Sciatic nerve (tissue), 2 donors: Measurements from ENCODE around the gene ALDH16A1. TPM values are rescaled to one million over a fixed set of nuclear protein-coding genes. Genes with fewer than 3 reads are reported as not detected.

Source experiments
- ATAC-seq: fragments of 200-7000 bp; cut with Tn5 transposase; one replicate; pipeline ENCODE4 v1.9.1; 2020; ENCODE audit warnings: mild to moderate bottlenecking, moderate library complexity
- DNase-seq: peaks from one replicate; pipeline ENCODE4 v3.0.0-alpha.2; 2020; ENCODE audit warnings: low spot score
- intact Hi-C: fragments of 100-400 bp; cut with DNase I; formaldehyde crosslinking; loops from one replicate; pipeline ENCODE4 v1.14.2; 2022
- total RNA-seq: library from RNA; stranded (reverse); fragmentation: NEBNext Ultra II Directional; extraction: Animal tissue kit (Norgen Biotek cat#: 25700); gene quantifications from one replicate; pipeline ENCODE4 v1.2.1, GENCODE V29; 2021
- donor health status: DM: no; HTN: no; CAD: no.
- donor health status: DM: no; HTN: no; CAD: no.

The ALDH16A1 gene
- total RNA-seq, 1 donor from 2014 or later = 23.0 TPM

GRCh38 chr19:49422407-49423070, 30.5 kb upstream of the ALDH16A1 start:
- intact Hi-C loops = no loop called here
- DNase-seq (no peak), ATAC-seq (no peak)

- ATAC-seq = no peak
- no peak for DNase-seq
- intact Hi-C loops = no loop called here
These were observed 29.7 kb upstream of the ALDH16A1 start, which contains the start of gene PTH2 for GRCh38 chr19:49423071-49423984. Gene PTH2 (minus strand): TSS chr19:49423441. CDS start chr19:49423339, 102 bp downstream.

GRCh38 chr19:49423985-49424303, 29.1 kb upstream of the ALDH16A1 start:
- intact Hi-C loops = no loop called here
- DNase-seq (no peak), ATAC-seq (no peak)

- intact Hi-C loops = no loop called here
- no peak for ATAC-seq
- DNase-seq = no peak
These were observed 27.8 kb upstream of the ALDH16A1 start, which contains the start of gene GFY for GRCh38 chr19:49425178-49425577. Gene GFY (plus strand): TSS chr19:49425388. CDS start chr19:49426431, 1,043 bp downstream.

GRCh38 chr19:49425922-49426592, 27.0 kb upstream of the ALDH16A1 start:
- ATAC-seq (no peak), DNase-seq (no peak)
- intact Hi-C loops = no loop called here

- no peak for DNase-seq
- intact Hi-C loops = no loop called here
- ATAC-seq = no peak
These were observed 25.7 kb upstream of the ALDH16A1 start for GRCh38 chr19:49427339-49427738.

- no peak for DNase-seq
- ATAC-seq = no peak
- intact Hi-C loops = no loop called here
These were observed 25.0 kb upstream of the ALDH16A1 start for GRCh38 chr19:49427855-49428546.

GRCh38 chr19:49428547-49429451, 24.2 kb upstream of the ALDH16A1 start:
- ATAC-seq = no peak
- no peak for DNase-seq
- intact Hi-C loops = no loop called here

- intact Hi-C loops = no loop called here
- ATAC-seq = no peak
- no peak for DNase-seq
These were observed 22.8 kb upstream of the ALDH16A1 start for GRCh38 chr19:49430172-49430677.

GRCh38 chr19:49430678-49431329, 22.2 kb upstream of the ALDH16A1 start:
- DNase-seq (no peak), ATAC-seq (no peak)
- intact Hi-C loops = no loop called here

GRCh38 chr19:49431330-49431749, 21.7 kb upstream of the ALDH16A1 start:
- no peak for ATAC-seq
- intact Hi-C loops = no loop called here
- DNase-seq = no peak

GRCh38 chr19:49432141-49433073, 20.6 kb upstream of the ALDH16A1 start:
- no peak for DNase-seq
- intact Hi-C loops = no loop called here
- no peak for ATAC-seq

GRCh38 chr19:49433240-49433901, 19.7 kb upstream of the ALDH16A1 start:
- DNase-seq (no peak), ATAC-seq (no peak)
- intact Hi-C loops = no loop called here

GRCh38 chr19:49434907-49435583, 18.0 kb upstream of the ALDH16A1 start:
- intact Hi-C loops = loop anchor here (5.0 kb wide), 1 partner anchor 208 kb away; no protein-coding TSS in a partner anchor
- ATAC-seq = no peak

GRCh38 chr19:49435670-49436069, 17.4 kb upstream of the ALDH16A1 start:
- intact Hi-C loops = loop anchor here (5.0 kb wide), 1 partner anchor 208 kb away; no protein-coding TSS in a partner anchor
- ATAC-seq = no peak
- DNase-seq = no peak

More at GRCh38 chr19:49434907-49435583, 18.0 kb upstream of the ALDH16A1 start:
- DNase-seq = no peak
